ENCODE measurements around the gene ZBED4.

Gene ZBED4

GRCh38 chr22:49845666-49846459 is 7.8 kb upstream of the ZBED4 start:
- no peak for TF ChIP-seq CTCF (IDR thresholded peaks at IDR 0.05)
- Histone ChIP-seq H3K27ac (no peak overlapping the region), H3K4me3 (no peak overlapping the region)
- no peak for DNase-seq (ENCODE audit: low spot score)

- DNase-seq (ENCODE audit: low spot score), result no peak
- Histone ChIP-seq H3K27ac (peak overlapping the region in 1 of 2 donors; percentile 48), H3K4me3 (peak overlapping the region; percentile 70)
- TF ChIP-seq CTCF (IDR thresholded peaks at IDR 0.05), result no peak
Measured at GRCh38 chr22:49847751-49848689, 5.6 kb upstream of the ZBED4 start.

GRCh38 chr22:49848690-49849160 is 4.9 kb upstream of the ZBED4 start:
- Histone ChIP-seq H3K4me3 (peak overlapping the region; percentile 70), H3K27ac (peak overlapping the region in 1 of 2 donors; percentile 48)

GRCh38 chr22:49849161-49850020 is 4.3 kb upstream of the ZBED4 start:
- no peak for DNase-seq (ENCODE audit: low spot score)
- TF ChIP-seq CTCF (IDR thresholded peaks at IDR 0.05), result no peak
- Histone ChIP-seq H3K4me3 (peak overlapping the region; percentile 70), H3K27ac (no peak overlapping the region)

More at GRCh38 chr22:49848690-49849160, 4.9 kb upstream of the ZBED4 start:
- TF ChIP-seq CTCF (IDR thresholded peaks at IDR 0.05), result no peak
- no peak for DNase-seq (ENCODE audit: low spot score)

- Histone ChIP-seq H3K4me3 (peak overlapping the region; percentile 70), H3K27ac (no peak overlapping the region)
- TF ChIP-seq CTCF (IDR thresholded peaks at IDR 0.05), result no peak
- DNase-seq (ENCODE audit: low spot score), result no peak
Measured at GRCh38 chr22:49850021-49850911, 3.4 kb upstream of the ZBED4 start.

Data from coronary artery (tissue), 2 donors.